SK-N-SH treated with all-trans-retinoic acid at 6 μM for 48 hours (cell line): ENCODE results near the gene DTNA.

Experiments used
- ATAC-seq: fragments of 200-7000 bp; cut with Tn5 transposase; 3 replicates; pipeline ENCODE4 v1.9.1; 2020; ENCODE audit warnings: mild to moderate bottlenecking, moderate library complexity
- ARNTL ChIP-seq: fragments of 450-650 bp; formaldehyde crosslinking; IDR thresholded peaks from 2 replicates; pipeline ENCODE4 v1.5.0; 2020; ENCODE audit warnings: low read depth, mild to moderate bottlenecking, moderate library complexity, borderline replicate concordance
- BACH2 ChIP-seq: fragments of 250-450 bp; sonication (Bioruptor Pico); IDR thresholded peaks from 2 replicates; pipeline ENCODE4 v1.9.0; 2021; ENCODE audit warnings: mild to moderate bottlenecking, borderline replicate concordance
- CREB5 ChIP-seq: fragments of 250-450 bp; sonication (Bioruptor Pico); IDR thresholded peaks from 2 replicates; pipeline ENCODE4 v1.5.1; 2020; ENCODE audit warnings: low read depth, mild to moderate bottlenecking, moderate library complexity
- ESRRG ChIP-seq: fragments of 250-450 bp; sonication (Bioruptor Pico); IDR thresholded peaks from 2 replicates; pipeline ENCODE4 v1.6.1; 2021; ENCODE audit warnings: mild to moderate bottlenecking
- GLIS3 ChIP-seq: fragments of 250-450 bp; sonication (Bioruptor Pico); IDR thresholded peaks from 2 replicates; pipeline ENCODE4 v1.5.0; 2020; ENCODE audit warnings: mild to moderate bottlenecking, moderate library complexity
- ISL1 ChIP-seq: fragments of 250-450 bp; sonication (Bioruptor Pico); IDR thresholded peaks from 2 replicates; pipeline ENCODE4 v2.1.2; 2022; ENCODE audit warnings: mild to moderate bottlenecking, moderate library complexity
- PPARA ChIP-seq: fragments of 250-450 bp; sonication (Bioruptor Pico); IDR thresholded peaks from 2 replicates; pipeline ENCODE4 v1.5.0; 2020; ENCODE audit warnings: mild to moderate bottlenecking, borderline replicate concordance
- RARB ChIP-seq: fragments of 250-450 bp; sonication (Bioruptor Pico); IDR thresholded peaks from 2 replicates; pipeline ENCODE4 v1.8.0; 2021; ENCODE audit warnings: mild to moderate bottlenecking, moderate library complexity
- SNAI2 ChIP-seq: fragments of 250-450 bp; sonication (Bioruptor Pico); IDR thresholded peaks from 2 replicates; pipeline ENCODE4 v1.5.0; 2020; ENCODE audit warnings: mild to moderate bottlenecking, moderate library complexity
- TCF4 ChIP-seq: fragments of 250-450 bp; sonication (Bioruptor Pico); IDR thresholded peaks from 2 replicates; pipeline ENCODE4 v1.8.0; 2021; ENCODE audit warnings: mild to moderate bottlenecking, moderate library complexity, borderline replicate concordance
- ZC3H10 ChIP-seq: fragments of 250-450 bp; sonication (Bioruptor Pico); IDR thresholded peaks from 2 replicates; pipeline ENCODE4 v1.5.1; 2021; ENCODE audit warnings: mild to moderate bottlenecking, moderate library complexity
- ZFP3 ChIP-seq: fragments of 250-450 bp; sonication (Bioruptor Pico); IDR thresholded peaks from 2 replicates; pipeline ENCODE4 v1.5.0; 2020; ENCODE audit warnings: mild to moderate bottlenecking, moderate library complexity
- ZFP30 ChIP-seq: fragments of 450-650 bp; formaldehyde crosslinking; IDR thresholded peaks from 2 replicates; pipeline ENCODE4 v1.5.0; 2022; ENCODE audit warnings: mild to moderate bottlenecking, moderate library complexity
- ZNF565 ChIP-seq: fragments of 450-650 bp; formaldehyde crosslinking; conservative IDR thresholded peaks from 2 replicates; pipeline ENCODE4 v1.5.0; 2020; ENCODE audit warnings: low read depth, mild to moderate bottlenecking, moderate library complexity
- ZNF70 ChIP-seq: fragments of 450-650 bp; formaldehyde crosslinking; IDR thresholded peaks from 2 replicates; pipeline ENCODE4 v1.5.0; 2020; ENCODE audit warnings: mild to moderate bottlenecking, moderate library complexity
- ZNF8 ChIP-seq: fragments of 450-650 bp; formaldehyde crosslinking; IDR thresholded peaks from 2 replicates; pipeline ENCODE4 v1.5.0; 2020; ENCODE audit warnings: mild to moderate bottlenecking, moderate library complexity
- TF ChIP-seq, protein P1 (sequence below): fragments of 250-450 bp; sonication (Bioruptor Pico); IDR thresholded peaks from 2 replicates; pipeline ENCODE4 v1.5.0; 2020; ENCODE audit warnings: mild to moderate bottlenecking, moderate library complexity
- TF ChIP-seq, protein P2 (sequence below): fragments of 250-450 bp; sonication (Bioruptor Pico); IDR thresholded peaks from 2 replicates; pipeline ENCODE4 v1.5.1; 2021; ENCODE audit warnings: mild to moderate bottlenecking, moderate library complexity
- TF ChIP-seq, protein P3 (sequence below): fragments of 250-450 bp; sonication (Bioruptor Pico); IDR thresholded peaks from 2 replicates; pipeline ENCODE4 v1.8.0; 2020; ENCODE audit warnings: mild to moderate bottlenecking, moderate library complexity, borderline replicate concordance

Gene DTNA

GRCh38 chr18:34729740-34730355 lies 19.8 kb downstream of the DTNA start:
- ATAC-seq, result no peak

DNA sequence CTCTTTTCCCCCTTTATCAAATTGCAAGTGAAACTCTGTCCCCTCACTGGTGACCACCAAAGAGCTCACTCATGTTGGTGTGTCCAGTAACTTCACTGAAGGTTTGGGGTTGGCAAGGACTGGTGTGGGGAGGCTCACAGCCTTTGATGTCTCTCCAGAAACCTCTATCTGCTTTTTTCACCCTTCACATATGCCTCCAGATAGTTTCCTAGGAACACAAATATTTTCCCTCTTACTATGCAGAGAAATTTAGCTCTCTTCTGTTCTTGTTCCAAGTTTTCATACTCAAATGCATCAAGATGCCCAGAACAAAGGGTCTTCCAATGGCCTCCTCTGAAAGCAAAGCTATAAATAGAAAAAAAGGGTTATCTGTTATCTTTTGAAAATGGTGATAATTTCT lies 20.7 kb downstream of the DTNA start:
- TF ChIP-seq RARB (no peak), CREB5 (CRISPR knock-in tag) (no peak), ZNF8 (CRISPR knock-in tag) (no peak), PPARA (CRISPR knock-in tag) (no peak), BACH2 (CRISPR knock-in tag) (no peak), ARNTL (CRISPR knock-in tag) (no peak), GLIS3 (CRISPR knock-in tag) (no peak), ZFP3 (CRISPR knock-in tag) (no peak), ZC3H10 (no peak), ZNF70 (no peak)
- TF ChIP-seq, protein P1, sequence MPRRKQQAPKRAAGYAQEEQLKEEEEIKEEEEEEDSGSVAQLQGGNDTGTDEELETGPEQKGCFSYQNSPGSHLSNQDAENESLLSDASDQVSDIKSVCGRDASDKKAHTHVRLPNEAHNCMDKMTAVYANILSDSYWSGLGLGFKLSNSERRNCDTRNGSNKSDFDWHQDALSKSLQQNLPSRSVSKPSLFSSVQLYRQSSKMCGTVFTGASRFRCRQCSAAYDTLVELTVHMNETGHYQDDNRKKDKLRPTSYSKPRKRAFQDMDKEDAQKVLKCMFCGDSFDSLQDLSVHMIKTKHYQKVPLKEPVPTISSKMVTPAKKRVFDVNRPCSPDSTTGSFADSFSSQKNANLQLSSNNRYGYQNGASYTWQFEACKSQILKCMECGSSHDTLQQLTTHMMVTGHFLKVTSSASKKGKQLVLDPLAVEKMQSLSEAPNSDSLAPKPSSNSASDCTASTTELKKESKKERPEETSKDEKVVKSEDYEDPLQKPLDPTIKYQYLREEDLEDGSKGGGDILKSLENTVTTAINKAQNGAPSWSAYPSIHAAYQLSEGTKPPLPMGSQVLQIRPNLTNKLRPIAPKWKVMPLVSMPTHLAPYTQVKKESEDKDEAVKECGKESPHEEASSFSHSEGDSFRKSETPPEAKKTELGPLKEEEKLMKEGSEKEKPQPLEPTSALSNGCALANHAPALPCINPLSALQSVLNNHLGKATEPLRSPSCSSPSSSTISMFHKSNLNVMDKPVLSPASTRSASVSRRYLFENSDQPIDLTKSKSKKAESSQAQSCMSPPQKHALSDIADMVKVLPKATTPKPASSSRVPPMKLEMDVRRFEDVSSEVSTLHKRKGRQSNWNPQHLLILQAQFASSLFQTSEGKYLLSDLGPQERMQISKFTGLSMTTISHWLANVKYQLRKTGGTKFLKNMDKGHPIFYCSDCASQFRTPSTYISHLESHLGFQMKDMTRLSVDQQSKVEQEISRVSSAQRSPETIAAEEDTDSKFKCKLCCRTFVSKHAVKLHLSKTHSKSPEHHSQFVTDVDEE, result no peak
- no peak for ATAC-seq

More at GRCh38 chr18:34729740-34730355, 19.8 kb downstream of the DTNA start:
- TF ChIP-seq ZNF565 (CRISPR knock-in tag) (no peak), BACH2 (CRISPR knock-in tag) (no peak), CREB5 (CRISPR knock-in tag) (no peak), ZNF8 (CRISPR knock-in tag) (no peak), TCF4 (no peak), ZC3H10 (no peak), ESRRG (CRISPR knock-in tag) (no peak), ZFP3 (CRISPR knock-in tag) (no peak), SNAI2 (no peak)
- TF ChIP-seq, protein P2, sequence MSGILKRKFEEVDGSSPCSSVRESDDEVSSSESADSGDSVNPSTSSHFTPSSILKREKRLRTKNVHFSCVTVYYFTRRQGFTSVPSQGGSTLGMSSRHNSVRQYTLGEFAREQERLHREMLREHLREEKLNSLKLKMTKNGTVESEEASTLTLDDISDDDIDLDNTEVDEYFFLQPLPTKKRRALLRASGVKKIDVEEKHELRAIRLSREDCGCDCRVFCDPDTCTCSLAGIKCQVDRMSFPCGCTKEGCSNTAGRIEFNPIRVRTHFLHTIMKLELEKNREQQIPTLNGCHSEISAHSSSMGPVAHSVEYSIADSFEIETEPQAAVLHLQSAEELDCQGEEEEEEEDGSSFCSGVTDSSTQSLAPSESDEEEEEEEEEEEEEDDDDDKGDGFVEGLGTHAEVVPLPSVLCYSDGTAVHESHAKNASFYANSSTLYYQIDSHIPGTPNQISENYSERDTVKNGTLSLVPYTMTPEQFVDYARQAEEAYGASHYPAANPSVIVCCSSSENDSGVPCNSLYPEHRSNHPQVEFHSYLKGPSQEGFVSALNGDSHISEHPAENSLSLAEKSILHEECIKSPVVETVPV (CRISPR knock-in tag), result no peak
- TF ChIP-seq, protein P3, sequence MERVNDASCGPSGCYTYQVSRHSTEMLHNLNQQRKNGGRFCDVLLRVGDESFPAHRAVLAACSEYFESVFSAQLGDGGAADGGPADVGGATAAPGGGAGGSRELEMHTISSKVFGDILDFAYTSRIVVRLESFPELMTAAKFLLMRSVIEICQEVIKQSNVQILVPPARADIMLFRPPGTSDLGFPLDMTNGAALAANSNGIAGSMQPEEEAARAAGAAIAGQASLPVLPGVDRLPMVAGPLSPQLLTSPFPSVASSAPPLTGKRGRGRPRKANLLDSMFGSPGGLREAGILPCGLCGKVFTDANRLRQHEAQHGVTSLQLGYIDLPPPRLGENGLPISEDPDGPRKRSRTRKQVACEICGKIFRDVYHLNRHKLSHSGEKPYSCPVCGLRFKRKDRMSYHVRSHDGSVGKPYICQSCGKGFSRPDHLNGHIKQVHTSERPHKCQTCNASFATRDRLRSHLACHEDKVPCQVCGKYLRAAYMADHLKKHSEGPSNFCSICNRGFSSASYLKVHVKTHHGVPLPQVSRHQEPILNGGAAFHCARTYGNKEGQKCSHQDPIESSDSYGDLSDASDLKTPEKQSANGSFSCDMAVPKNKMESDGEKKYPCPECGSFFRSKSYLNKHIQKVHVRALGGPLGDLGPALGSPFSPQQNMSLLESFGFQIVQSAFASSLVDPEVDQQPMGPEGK, result no peak
- TF ChIP-seq, protein P1, result no peak

DNA sequence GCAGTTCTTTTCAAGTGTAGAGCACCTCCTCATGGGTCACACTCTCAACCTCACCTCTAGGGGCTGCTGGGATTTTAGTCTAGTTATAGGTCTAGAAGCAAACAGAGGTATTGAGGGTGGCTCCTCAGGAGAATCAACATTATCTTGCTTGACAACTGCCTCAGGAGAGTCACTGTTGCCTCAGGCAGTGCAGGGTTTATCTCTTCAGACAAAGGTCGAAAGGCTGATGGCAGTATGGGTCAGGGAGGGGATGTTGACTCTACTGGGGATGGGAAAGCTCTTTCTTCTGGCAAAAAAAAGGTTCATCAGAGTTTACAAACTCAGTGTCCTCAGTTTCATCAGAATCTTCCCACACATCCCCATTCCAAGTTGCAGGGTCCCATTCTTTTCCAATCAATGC lies 24.0 kb downstream of the DTNA start:
- ATAC-seq, result no peak
- TF ChIP-seq ISL1 (CRISPR knock-in tag) (no peak), ZNF565 (CRISPR knock-in tag) (no peak), ESRRG (CRISPR knock-in tag) (no peak), PPARA (CRISPR knock-in tag) (no peak), BACH2 (CRISPR knock-in tag) (no peak), ZFP30 (CRISPR knock-in tag) (no peak), ARNTL (CRISPR knock-in tag) (no peak)
- TF ChIP-seq, protein P1, result no peak
- TF ChIP-seq, protein P2 (CRISPR knock-in tag), result no peak
